D341Med (cell line): ENCODE data around the gene FAT4.

Experiments used
- DNase-seq: peaks from one replicate; pipeline ENCODE4 v3.0.0; 2012; ENCODE audit warnings: low spot score

The FAT4 gene

GRCh38 chr4:125317525-125317877, 2.7 kb downstream of the FAT4 start:
- DNase-seq, result peak; percentile 70

GRCh38 chr4:125319311-125319710, 4.6 kb downstream of the FAT4 start:
- no peak for DNase-seq

- no peak for DNase-seq
Measured at GRCh38 chr4:125321709-125322365, 7.1 kb downstream of the FAT4 start.

GRCh38 chr4:125322366-125322730, 7.6 kb downstream of the FAT4 start:
- DNase-seq, result no peak

- no peak for DNase-seq
Measured at GRCh38 chr4:125323654-125324053, 8.9 kb downstream of the FAT4 start.

- no peak for DNase-seq
Measured at GRCh38 chr4:125325733-125326132, 11.0 kb downstream of the FAT4 start.

- no peak for DNase-seq
Measured at GRCh38 chr4:125331116-125331515, 16.4 kb downstream of the FAT4 start.

- no peak for DNase-seq
Measured at GRCh38 chr4:125334926-125335325, 20.2 kb downstream of the FAT4 start.

- DNase-seq, result no peak
Measured at GRCh38 chr4:125338814-125339213, 24.1 kb downstream of the FAT4 start.

GRCh38 chr4:125344198-125344597, 29.4 kb downstream of the FAT4 start:
- DNase-seq, result no peak

- DNase-seq, result no peak
Measured at GRCh38 chr4:125346616-125347015, 31.9 kb downstream of the FAT4 start.

- no peak for DNase-seq
Measured at GRCh38 chr4:125350470-125351135, 35.8 kb downstream of the FAT4 start.

GRCh38 chr4:125352521-125352920, 37.8 kb downstream of the FAT4 start:
- DNase-seq, result no peak

GRCh38 chr4:125353131-125353530, 38.4 kb downstream of the FAT4 start:
- DNase-seq, result no peak

GRCh38 chr4:125355791-125356190, 41.0 kb downstream of the FAT4 start:
- DNase-seq, result no peak

- DNase-seq, result no peak
Measured at GRCh38 chr4:125357675-125358074, 42.9 kb downstream of the FAT4 start.

GRCh38 chr4:125358453-125358852, 43.7 kb downstream of the FAT4 start:
- DNase-seq, result no peak

GRCh38 chr4:125359363-125359762, 44.6 kb downstream of the FAT4 start:
- no peak for DNase-seq

GRCh38 chr4:125359960-125360634, 45.3 kb downstream of the FAT4 start:
- DNase-seq, result no peak

GRCh38 chr4:125360727-125361126, 46.0 kb downstream of the FAT4 start:
- no peak for DNase-seq
